GM12878 (cell line): ENCODE results near the gene NUAK1. TPM values are rescaled to one million over a fixed set of nuclear protein-coding genes. Genes with fewer than 3 reads are reported as not detected.

ENCODE experiments used
- ATAC-seq: fragments of 200-7000 bp; cut with Tn5 transposase; 3 replicates; pipeline ENCODE4 v1.9.1; 2020; ENCODE audit warnings: mild to moderate bottlenecking, moderate library complexity
- BruUV-seq: library from RNA; stranded (reverse); fragments of 400-500 nt; replicated peaks from 2 replicates; lab custom pipeline; 2021; lab: Mats Ljungman, UMichigan
- CTCF ChIA-PET: fragments of 300-600 bp; sonication (Branson Sonifier 250); formaldehyde crosslinking; extraction: SDS; loops from one replicate; lab custom pipeline; 2021; ENCODE audit warnings: inconsistent platforms; lab: Yijun Ruan, JAX
- POLR2A ChIA-PET: fragments of 350-600 bp; formaldehyde crosslinking; extraction: SDS; loops from one replicate; lab custom pipeline; 2021; ENCODE audit warnings: inconsistent platforms; lab: Charles Lee
- RAD21 ChIA-PET: fragments of 300-600 bp; sonication (Branson Sonifier 250); formaldehyde crosslinking; loops from one replicate; lab custom pipeline; 2023; ENCODE audit warnings: antibody characterized with exemption; ENCODE audit not compliant: unreplicated experiment; lab: Charles Lee
- SMC1A ChIA-PET: fragments of 300-600 bp; sonication (Branson Sonifier 250); formaldehyde crosslinking; loops from one replicate; lab custom pipeline; 2023; ENCODE audit not compliant: unreplicated experiment, uncharacterized antibody; lab: Charles Lee
- DNase-seq: peaks from one replicate; pipeline ENCODE4 v3.0.0-alpha.2; 2011; ENCODE audit warnings: low read depth, low spot score
- FAIRE-seq: peaks from 3 replicates; lab custom pipeline; 2011; peaks lifted over from hg19 to GRCh38; lab: Jason Lieb, UNC
- H2AFZ ChIP-seq: 2 replicates; pipeline ENCODE4 v1.6.0; 2011; ENCODE audit warnings: low read depth, low read length, control low read depth; ENCODE audit not compliant: control insufficient read depth
- H3K27ac ChIP-seq: 2 replicates; pipeline ENCODE4 v1.5.1; 2011; ENCODE audit warnings: control low read depth; ENCODE audit not compliant: control insufficient read depth, insufficient read depth
- H3K27me3 ChIP-seq, 2 experiments: replicated peaks in 1 of 2; 2 replicates each; pipeline versions ENCODE4 v1.6.0 to v1.6.1; 2011; ENCODE audit warnings: low read length in 1 of 2; ENCODE audit not compliant: control insufficient read depth in 2 of 2, insufficient read depth in 2 of 2
- H3K36me3 ChIP-seq, 2 experiments: 2 replicates each; pipeline ENCODE4 v1.5.1; 2011; ENCODE audit warnings: low read length in 1 of 2; ENCODE audit not compliant: control insufficient read depth in 2 of 2, insufficient read depth in 2 of 2
- H3K4me1 ChIP-seq: 2 replicates; pipeline ENCODE4 v1.6.1; 2011; ENCODE audit warnings: mild to moderate bottlenecking, low read length, moderate library complexity, mixed read lengths; ENCODE audit not compliant: control insufficient read depth, insufficient read depth
- H3K4me2 ChIP-seq: 2 replicates; pipeline ENCODE4 v1.6.0; 2011; ENCODE audit warnings: control low read depth; ENCODE audit not compliant: control insufficient read depth, insufficient read depth
- H3K4me3 ChIP-seq: fragments of 200-600 bp; sonication (generic); 2 replicates; pipeline ENCODE4 v1.5.1; 2016
- H3K79me2 ChIP-seq: 2 replicates; pipeline ENCODE4 v1.6.0; 2011; ENCODE audit warnings: low read length; ENCODE audit not compliant: control insufficient read depth, insufficient read depth
- H3K9ac ChIP-seq: 2 replicates; pipeline ENCODE4 v1.8.0; 2011; ENCODE audit warnings: low read length, control low read depth, mixed read lengths; ENCODE audit not compliant: control insufficient read depth, insufficient read depth
- H3K9me3 ChIP-seq: replicated peaks from 3 replicates; pipeline ENCODE4 v1.5.1; 2011; ENCODE audit warnings: mild to moderate bottlenecking, low read length; ENCODE audit not compliant: control insufficient read depth, insufficient read depth
- H4K20me1 ChIP-seq: 2 replicates; pipeline ENCODE4 v1.6.0; 2011; ENCODE audit not compliant: control insufficient read depth, insufficient read depth
- CUX1 ChIP-seq: IDR thresholded peaks from 2 replicates; pipeline ENCODE4 v1.6.1; 2012; ENCODE audit warnings: improper control_type of control experiment, low read depth, low read length; ENCODE audit not compliant: insufficient replicate concordance
- MTA3 ChIP-seq: IDR thresholded peaks from 2 replicates; pipeline ENCODE4 v1.6.1; 2012; ENCODE audit warnings: low read length, inconsistent platforms, borderline replicate concordance
- PAX5 ChIP-seq: IDR thresholded peaks from 2 replicates; pipeline ENCODE4 v1.6.1; 2011; ENCODE audit warnings: low read depth, low read length, borderline replicate concordance
- RAD21 ChIP-seq: IDR thresholded peaks from 2 replicates; pipeline ENCODE4 v1.6.1; 2011; ENCODE audit warnings: mild to moderate bottlenecking, low read depth, low read length, moderate library complexity; ENCODE audit not compliant: insufficient read depth
- STAT1 ChIP-seq: fragments of 450-650 bp; conservative IDR thresholded peaks from 2 replicates; pipeline ENCODE4 v1.6.1; 2014; ENCODE audit warnings: antibody characterized with exemption, mild to moderate bottlenecking
- TAF1 ChIP-seq: IDR thresholded peaks from 2 replicates; pipeline ENCODE4 v1.6.1; 2011; ENCODE audit warnings: mild to moderate bottlenecking, low read depth, low read length, borderline replicate concordance
- WGBS: methylation state at CpG from one replicate; pipeline ENCODE4 v1.1.6; 2016; ENCODE audit warnings: low lambda C conversion rate; ENCODE audit not compliant: insufficient replicate concordance, insufficient coverage; ENCODE audit errors: missing lambda C conversion rate; 5-methylcytosine and 5-hydroxymethylcytosine counted together
- in situ Hi-C: fragments of 300-500 bp; cut with MboI; formaldehyde crosslinking; loops from 9 replicates; pipeline ENCODE4 v1.14.3; 2018; ENCODE audit warnings: mixed read lengths
- intact Hi-C: fragments of 100-400 bp; cut with micrococcal nuclease; formaldehyde crosslinking; loops from one replicate; pipeline ENCODE4 v1.14.2; 2022; ENCODE audit not compliant: unreplicated experiment
- polyA plus RNA-seq, 11 experiments: library from polyadenylated mRNA; depleted of rRNA in 4 of 11; unstranded in 6 of 11; stranded (reverse) in 5 of 11; fragments of >200 nt; fragmentation: Nextera tagmentation in 4 of 11; fragmentation: Illumina TruSeq in 1 of 11; extraction: Ambion mirVana in 4 of 11; extraction: Trizol in 1 of 11; gene quantifications; 1 replicate in 1 of 11; 2 replicates in 10 of 11; pipeline versions ENCODE4 v1.2.1 to v1.2.3, GENCODE V29; 2011 to 2016; ENCODE audit warnings: inconsistent platforms in 2 of 11, missing spikeins in 2 of 11, low read depth in 1 of 11
- total RNA-seq, 4 experiments: library from RNA; depleted of rRNA in 3 of 4; stranded (reverse); fragments of >200 nt in 3 of 4; fragmentation: Illumina TruSeq in 1 of 4; extraction: Trizol in 1 of 4; gene quantifications; 2 replicates each; pipeline versions ENCODE4 v1.2.1 to v1.2.3, GENCODE V29; 2013 to 2021

The NUAK1 gene
- total and polyA plus RNA-seq, 10 of the 15 experiments (the other 5 are each of a cell fraction or from before 2014, with no cell fraction given): 0.03 to 0.42 (median 0.08) TPM; not detected in 2

GRCh38 chr12:106031761-106032622, 106.8 kb downstream of the NUAK1 start (continued):
- TF ChIP-seq MTA3: no peak
- no peak for TF ChIP-seq PAX5

- intact Hi-C loops: no loop called here
- 33% methylated on average over 12 of the region's 12 CpGs for WGBS
- no peak overlapping the region for H3K9ac ChIP-seq
- ATAC-seq (peak; percentile 74), FAIRE-seq (no peak), DNase-seq (no peak)
- no peaks in the 10 kb centered on the region for H3K9me3 ChIP-seq
- no peak for TF ChIP-seq TAF1
- no peak for TF ChIP-seq STAT1
- TF ChIP-seq CUX1: no peak
- no peak for TF ChIP-seq RAD21
- ChIA-PET POLR2A (no interaction called here), RAD21 (no interaction called here), SMC1A (no interaction called here), CTCF (no interaction called here)
- H4K20me1 ChIP-seq: no peaks in the 10 kb centered on the region
- no peaks in the 10 kb centered on the region for H3K4me1 ChIP-seq
- H3K4me3 ChIP-seq: no peak overlapping the region
- no TSS peak for BruUV-seq
- H3K79me2 ChIP-seq: no peaks in the 10 kb centered on the region
- H3K27ac ChIP-seq: no peak overlapping the region
- H2AFZ ChIP-seq: no peak overlapping the region
- no peak overlapping the region for H3K4me2 ChIP-seq
- H3K27me3 ChIP-seq: no peaks in the 10 kb centered on the region; a peak in 1 of 4 replicates
- in situ Hi-C loops: no loop called here
- no peaks in the 10 kb centered on the region for H3K36me3 ChIP-seq
Observed at GRCh38 chr12:106030210-106031071, 108.3 kb downstream of the NUAK1 start.
